Measurements from ENCODE around the gene SHISA9. TPM values are rescaled to one million over a fixed set of nuclear protein-coding genes. Genes with fewer than 3 reads are reported as not detected.

The SHISA9 gene
- total RNA-seq, 2 donors from 2014 or later = 1.8 to 4.6 TPM

DNA sequence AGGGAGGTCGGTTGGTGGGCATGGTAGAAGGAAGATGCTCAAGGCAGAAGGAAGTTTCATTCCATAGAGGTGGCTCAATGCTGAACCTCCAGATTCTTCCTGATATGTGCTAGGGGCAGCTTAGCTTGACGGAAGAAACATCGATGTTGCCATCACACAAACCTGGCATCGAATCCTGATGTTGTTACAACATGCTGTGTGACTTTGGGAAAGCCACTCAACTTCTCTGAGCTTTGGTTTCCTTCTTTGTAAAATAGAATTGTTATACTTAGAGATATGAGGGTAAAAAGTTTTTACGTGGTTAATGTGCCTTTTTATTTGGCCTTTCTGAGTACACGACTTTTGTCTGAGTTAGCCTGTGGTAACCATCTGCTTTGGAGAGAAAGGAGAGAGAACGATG lies 287.9 kb downstream of the SHISA9 start:
- DNase-seq (no peak), ATAC-seq (no peak)
- no peak overlapping the region for H3K27ac ChIP-seq
- H3K27me3 ChIP-seq = peaks cover 0 to 5% of the 10 kb centered on the region in 2 donors
- no peak for TF ChIP-seq POLR2A (IDR thresholded peaks at IDR 0.05)
- TF ChIP-seq, protein P1, sequence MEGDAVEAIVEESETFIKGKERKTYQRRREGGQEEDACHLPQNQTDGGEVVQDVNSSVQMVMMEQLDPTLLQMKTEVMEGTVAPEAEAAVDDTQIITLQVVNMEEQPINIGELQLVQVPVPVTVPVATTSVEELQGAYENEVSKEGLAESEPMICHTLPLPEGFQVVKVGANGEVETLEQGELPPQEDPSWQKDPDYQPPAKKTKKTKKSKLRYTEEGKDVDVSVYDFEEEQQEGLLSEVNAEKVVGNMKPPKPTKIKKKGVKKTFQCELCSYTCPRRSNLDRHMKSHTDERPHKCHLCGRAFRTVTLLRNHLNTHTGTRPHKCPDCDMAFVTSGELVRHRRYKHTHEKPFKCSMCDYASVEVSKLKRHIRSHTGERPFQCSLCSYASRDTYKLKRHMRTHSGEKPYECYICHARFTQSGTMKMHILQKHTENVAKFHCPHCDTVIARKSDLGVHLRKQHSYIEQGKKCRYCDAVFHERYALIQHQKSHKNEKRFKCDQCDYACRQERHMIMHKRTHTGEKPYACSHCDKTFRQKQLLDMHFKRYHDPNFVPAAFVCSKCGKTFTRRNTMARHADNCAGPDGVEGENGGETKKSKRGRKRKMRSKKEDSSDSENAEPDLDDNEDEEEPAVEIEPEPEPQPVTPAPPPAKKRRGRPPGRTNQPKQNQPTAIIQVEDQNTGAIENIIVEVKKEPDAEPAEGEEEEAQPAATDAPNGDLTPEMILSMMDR (IDR thresholded peaks at IDR 0.05) = no peak
- intact Hi-C loops (cut with DNase I) = no loop called here
- H3K9me3 ChIP-seq = no peaks in the 10 kb centered on the region
- no peak overlapping the region for H3K4me3 ChIP-seq
- H3K4me1 ChIP-seq = no peaks in the 10 kb centered on the region
- whole genome bisulfite sequencing, 2 donors = 53 to 55% methylated on average over 7 of the region's 7 CpGs
- H3K36me3 ChIP-seq (replicated peaks in 1 of 2; ENCODE audit: insufficient read depth in 1 of 2, low read depth in 2 of 2) = no peaks in the 10 kb centered on the region

DNA sequence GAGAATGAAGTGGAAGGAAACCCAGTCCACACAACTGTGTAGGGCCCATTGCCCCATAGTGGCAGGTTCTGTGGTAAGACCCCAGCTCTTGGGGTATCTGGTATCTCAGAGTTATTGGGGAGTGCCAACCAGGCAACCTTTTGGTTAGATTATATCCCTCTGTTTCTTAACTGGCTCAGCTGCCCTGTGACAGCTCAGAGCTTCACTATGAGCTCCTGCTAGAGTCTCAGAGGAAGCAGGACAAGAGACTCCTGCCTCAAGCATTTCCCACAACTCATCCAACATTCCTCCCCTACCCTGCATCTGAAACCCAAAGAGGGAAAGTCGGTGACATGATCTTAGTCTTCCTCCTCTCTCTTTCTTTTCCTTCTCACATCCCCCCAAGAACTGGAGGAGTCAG lies 292.3 kb downstream of the SHISA9 start:
- H3K9me3 ChIP-seq = no peaks in the 10 kb centered on the region
- H3K4me1 ChIP-seq = no peaks in the 10 kb centered on the region
- TF ChIP-seq, protein P1 (IDR thresholded peaks at IDR 0.05) = no peak
- no peak for TF ChIP-seq POLR2A (IDR thresholded peaks at IDR 0.05)
- no peaks in the 10 kb centered on the region for H3K36me3 ChIP-seq (replicated peaks in 1 of 2; ENCODE audit: insufficient read depth in 1 of 2, low read depth in 2 of 2)
- H3K27me3 ChIP-seq = no peaks in the 10 kb centered on the region
- 64 to 82% methylated on average over 1 of the region's 1 CpG for WGBS, 2 donors
- ATAC-seq (no peak), DNase-seq (no peak)
- no peak overlapping the region for H3K4me3 ChIP-seq
- intact Hi-C loops (cut with DNase I) = no loop called here
- H3K27ac ChIP-seq = no peak overlapping the region

DNA sequence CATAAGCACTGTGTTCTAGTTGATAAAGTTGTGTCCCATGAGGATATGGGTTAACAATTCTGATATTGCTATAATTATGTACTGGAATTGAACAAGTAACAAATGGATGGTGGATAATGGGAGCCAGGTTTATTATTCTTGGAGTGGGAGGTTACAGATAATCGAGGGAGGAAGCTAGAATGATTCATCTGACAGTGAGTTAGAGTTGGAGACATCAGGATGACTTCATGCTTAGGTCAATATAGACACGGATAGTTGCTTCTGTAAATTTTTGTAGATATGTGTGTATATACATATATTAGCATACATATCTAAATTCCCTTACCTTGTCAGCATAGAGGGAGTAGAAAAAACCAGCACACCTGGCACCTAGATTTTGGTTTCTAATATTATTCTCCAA lies 293.4 kb downstream of the SHISA9 start:
- intact Hi-C loops (cut with DNase I) = no loop called here
- H3K27me3 ChIP-seq = no peaks in the 10 kb centered on the region
- WGBS, 2 donors = 53 to 57% methylated on average over 2 of the region's 2 CpGs
- no peaks in the 10 kb centered on the region for H3K4me1 ChIP-seq
- DNase-seq = no peak
- H3K27ac ChIP-seq = no peak overlapping the region
- ATAC-seq = no peak
- TF ChIP-seq, protein P1 (IDR thresholded peaks at IDR 0.05) = no peak
- TF ChIP-seq POLR2A (IDR thresholded peaks at IDR 0.05) = no peak
- H3K36me3 ChIP-seq (replicated peaks in 1 of 2; ENCODE audit: insufficient read depth in 1 of 2, low read depth in 2 of 2) = no peaks in the 10 kb centered on the region
- no peak overlapping the region for H3K4me3 ChIP-seq
- no peaks in the 10 kb centered on the region for H3K9me3 ChIP-seq

DNA sequence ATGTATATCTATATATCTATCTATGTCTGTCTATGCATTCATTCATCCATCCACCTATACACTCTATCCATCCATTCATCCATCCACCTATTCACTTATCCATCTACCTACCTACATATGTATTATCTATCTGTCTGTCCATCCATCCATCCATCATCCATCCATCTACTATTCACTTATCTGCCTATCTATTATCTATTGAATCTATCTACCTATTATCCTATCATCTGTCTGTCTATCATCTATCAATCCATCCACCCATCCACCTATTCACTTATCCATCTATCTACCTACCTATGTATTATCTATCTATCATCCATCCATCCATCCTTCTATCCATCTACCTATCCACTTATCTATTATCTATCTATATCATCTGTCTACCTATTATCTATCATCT lies 302.3 kb downstream of the SHISA9 start:
- TF ChIP-seq, protein P1 (IDR thresholded peaks at IDR 0.05) = no peak
- TF ChIP-seq POLR2A (IDR thresholded peaks at IDR 0.05) = no peak
- Histone ChIP-seq H3K27me3 (no peaks in the 10 kb centered on the region), H3K36me3 (replicated peaks in 1 of 2; ENCODE audit: insufficient read depth in 1 of 2, low read depth in 2 of 2) (no peaks in the 10 kb centered on the region), H3K4me3 (no peak overlapping the region), H3K27ac (no peak overlapping the region), H3K4me1 (no peaks in the 10 kb centered on the region), H3K9me3 (no peaks in the 10 kb centered on the region)
- intact Hi-C loops (cut with DNase I) = no loop called here
- DNase-seq (no peak), ATAC-seq (no peak)

DNA sequence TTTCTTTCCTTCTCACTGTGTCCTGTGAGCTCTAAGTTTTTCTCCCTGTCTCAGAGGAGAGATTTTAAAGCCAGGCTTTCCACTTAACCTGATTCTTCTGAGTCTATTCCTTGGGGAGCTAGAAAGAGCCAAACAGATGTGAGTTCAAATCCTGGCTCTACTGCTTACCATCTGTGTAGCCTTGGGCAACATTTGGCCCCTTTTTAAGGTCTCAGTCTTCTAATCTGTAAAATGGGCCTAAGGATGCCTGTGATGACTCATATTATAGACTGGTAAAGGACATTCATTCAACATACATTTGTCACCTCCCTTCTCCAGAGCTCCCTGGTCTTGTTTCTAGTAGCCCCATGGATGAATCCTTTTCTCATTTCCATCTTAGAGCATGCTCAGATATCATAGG lies 304.0 kb downstream of the SHISA9 start:
- Histone ChIP-seq H3K36me3 (replicated peaks in 1 of 2; ENCODE audit: insufficient read depth in 1 of 2, low read depth in 2 of 2) (no peaks in the 10 kb centered on the region), H3K4me3 (no peak overlapping the region), H3K9me3 (no peaks in the 10 kb centered on the region), H3K27me3 (no peaks in the 10 kb centered on the region), H3K27ac (no peak overlapping the region), H3K4me1 (no peaks in the 10 kb centered on the region)
- ATAC-seq (no peak), DNase-seq (no peak)
- no peak for TF ChIP-seq POLR2A (IDR thresholded peaks at IDR 0.05)
- TF ChIP-seq, protein P1 (IDR thresholded peaks at IDR 0.05) = no peak
- intact Hi-C loops (cut with DNase I) = no loop called here
